Endothelial cell of umbilical vein (primary cell): ENCODE measurements around the gene TRPC4AP.

Experiments used
- CTCF ChIP-seq, 2 donors: IDR thresholded peaks; 1 replicate in 1 of 2; 2 replicates in 1 of 2; pipeline ENCODE4 v1.5.1; 2011; ENCODE audit warnings: low read length in 2 of 2, mild to moderate bottlenecking in 2 of 2, moderate library complexity in 2 of 2, control low read depth in 1 of 2, inconsistent platforms in 1 of 2, low read depth in 1 of 2; ENCODE audit not compliant: insufficient read depth in 1 of 2; ENCODE audit errors: extremely low read depth in 1 of 2
- EZH2 ChIP-seq: IDR thresholded peaks from 2 replicates; pipeline ENCODE4 v1.6.1; 2012; ENCODE audit warnings: borderline replicate concordance, low read depth, mild to moderate bottlenecking, moderate library complexity, low read length, inconsistent platforms; ENCODE audit not compliant: severe bottlenecking
- FOS ChIP-seq: IDR thresholded peaks from 2 replicates; pipeline ENCODE4 v1.6.1; 2011; ENCODE audit warnings: mild to moderate bottlenecking, low read length, moderate library complexity, borderline replicate concordance; ENCODE audit not compliant: insufficient read depth
- JUN ChIP-seq: IDR thresholded peaks from 2 replicates; pipeline ENCODE4 v1.6.1; 2011; ENCODE audit warnings: borderline replicate concordance, low read depth; ENCODE audit not compliant: insufficient read length, insufficient read depth
- MAX ChIP-seq: IDR thresholded peaks from 2 replicates; pipeline ENCODE4 v1.6.1; 2011; ENCODE audit not compliant: insufficient read depth, insufficient read length
- POLR2A ChIP-seq: IDR thresholded peaks from 2 replicates; pipeline ENCODE4 v1.6.1; 2012; ENCODE audit warnings: low read depth, mild to moderate bottlenecking, control low read depth, low read length
- POLR2AphosphoS5 ChIP-seq: IDR thresholded peaks from 2 replicates; pipeline ENCODE4 v1.6.1; 2012; ENCODE audit warnings: low read depth, mild to moderate bottlenecking, control low read depth, low read length, moderate library complexity; ENCODE audit not compliant: insufficient read depth

DNA sequence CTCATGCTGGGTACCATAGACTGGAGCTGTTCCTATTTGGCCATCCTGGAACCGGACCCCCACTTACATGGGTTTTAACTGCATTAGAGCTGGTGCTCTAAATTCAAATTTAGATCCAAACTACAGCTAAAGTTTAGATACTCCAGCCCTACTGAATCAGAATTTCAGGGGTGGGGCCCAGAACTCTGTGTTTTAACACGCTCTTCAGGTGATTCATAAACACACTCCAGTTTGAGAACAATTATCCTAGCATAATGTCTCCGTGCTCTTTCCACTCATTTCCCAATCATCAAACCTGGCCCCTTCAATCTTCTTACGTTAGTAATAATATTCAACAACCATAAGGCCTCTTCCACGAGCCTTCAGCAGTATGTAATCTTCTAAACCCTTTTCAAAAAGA is 15.3 kb downstream of the TRPC4AP start:
- TF ChIP-seq POLR2A: no peak
- no peak for TF ChIP-seq FOS
- TF ChIP-seq MAX: no peak
- no peak for TF ChIP-seq POLR2AphosphoS5
- TF ChIP-seq CTCF (IDR thresholded peaks at IDR 0.05; ENCODE audit: extremely low read depth in 1 of 2, insufficient read depth in 1 of 2, low read depth in 1 of 2, low read length in 2 of 2): no peak
- no peak for TF ChIP-seq EZH2
- no peak for TF ChIP-seq JUN
